WI38 (cell line): ENCODE data around the gene CBLN1.
"Not testable (repeated sequence)": the region's sequence is repeated elsewhere in the genome, so short reads cannot be mapped to it uniquely, and the experiment has no call there.

Experiments
- H3K4me3 ChIP-seq: 2 replicates; pipeline ENCODE4 v1.5.1; 2011; ENCODE audit warnings: low read depth, mild to moderate bottlenecking, control low read depth, low read length
- CTCF ChIP-seq: IDR thresholded peaks from 2 replicates; pipeline ENCODE4 v1.5.1; 2012; ENCODE audit warnings: low read depth, mild to moderate bottlenecking, control low read depth, low read length

The CBLN1 gene

DNA sequence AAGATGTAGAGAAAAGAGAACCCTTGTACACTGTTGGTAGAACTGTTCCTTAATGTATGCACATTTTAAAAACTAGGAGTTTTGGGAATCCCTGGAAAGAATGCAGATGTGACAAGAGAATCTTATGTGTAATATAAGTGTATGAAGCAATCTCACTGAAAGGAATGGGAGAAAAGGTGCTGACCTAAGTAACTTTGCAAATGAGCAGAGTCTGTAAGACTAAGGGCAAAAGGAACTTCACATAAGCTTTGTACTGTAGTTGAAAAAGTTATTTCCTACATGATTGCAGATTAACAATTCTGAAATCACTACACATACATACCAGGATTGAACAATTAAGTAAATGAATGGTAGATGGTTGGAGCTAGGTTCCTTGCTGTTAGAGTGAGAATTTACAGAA, 22.3 kb downstream of the CBLN1 start:
- H3K4me3 ChIP-seq: no peak overlapping the region
- no peak for TF ChIP-seq CTCF

GRCh38 chr16:49250689-49251088, 30.9 kb downstream of the CBLN1 start:
- no peak for TF ChIP-seq CTCF
- H3K4me3 ChIP-seq: no peak overlapping the region

DNA sequence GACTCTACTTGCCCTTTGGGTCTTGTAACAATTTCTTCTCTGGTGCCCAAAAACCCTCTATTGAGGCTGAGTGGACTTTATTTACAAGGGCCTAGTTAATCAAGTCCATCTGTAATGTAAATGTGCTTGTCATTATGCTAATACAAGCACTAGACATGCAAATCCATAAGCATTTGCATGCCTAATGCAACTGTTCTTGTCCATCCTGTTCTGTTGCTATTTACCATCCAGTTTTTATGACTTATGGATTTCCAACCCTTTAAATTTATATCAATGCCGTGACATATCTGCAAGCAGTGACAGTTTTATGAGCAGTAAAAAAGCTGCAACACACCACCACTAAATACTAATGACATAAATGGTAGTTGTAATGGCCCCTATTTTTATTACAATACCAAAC, 33.4 kb downstream of the CBLN1 start:
- H3K4me3 ChIP-seq: no peak overlapping the region
- TF ChIP-seq CTCF: no peak

GRCh38 chr16:49236216-49236615, 45.4 kb downstream of the CBLN1 start:
- TF ChIP-seq CTCF: no peak
- H3K4me3 ChIP-seq: no peak overlapping the region

DNA sequence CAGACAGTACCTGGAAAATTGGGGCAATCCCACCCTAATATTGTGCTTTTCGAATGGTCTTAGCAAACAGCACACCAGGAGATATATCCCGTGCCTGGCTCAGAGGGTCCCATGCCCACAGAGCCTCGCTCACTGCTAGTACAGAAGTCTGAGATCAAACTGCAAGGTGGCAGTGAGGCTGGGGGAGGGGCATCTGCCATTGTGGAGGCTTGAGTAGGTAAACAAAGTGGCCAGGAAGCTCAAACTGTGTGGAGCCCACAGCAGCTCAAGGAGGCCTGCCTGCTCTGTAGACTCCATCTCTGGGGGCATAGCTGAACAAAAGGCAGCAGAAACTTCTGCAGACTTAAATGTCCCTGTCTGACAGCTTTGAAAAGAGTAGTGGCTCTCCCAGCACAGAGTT, 53.3 kb downstream of the CBLN1 start:
- not testable (repeated sequence) for H3K4me3 ChIP-seq
